ENCODE data around the gene LRRC7.

DNA sequence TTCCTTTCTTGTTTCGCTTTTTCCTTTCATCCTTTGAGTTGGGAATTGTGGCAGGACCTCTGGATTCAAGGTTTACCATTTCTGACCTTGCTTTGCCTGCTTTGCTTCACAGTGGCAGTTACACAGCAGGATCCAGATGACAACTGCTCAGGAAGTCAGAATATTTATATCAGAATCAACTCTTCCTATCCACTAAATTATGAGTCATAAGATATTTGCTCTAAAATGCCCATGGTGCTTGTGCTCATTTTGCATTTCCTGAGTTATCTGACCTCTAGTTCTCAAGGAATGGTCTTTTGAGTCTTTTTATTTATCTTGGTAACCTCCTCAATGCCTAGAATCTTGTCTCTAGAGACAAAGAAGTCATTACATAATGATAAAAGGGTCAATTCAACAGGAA is 290.8 kb downstream of the LRRC7 start:
- TF ChIP-seq, protein P1, sequence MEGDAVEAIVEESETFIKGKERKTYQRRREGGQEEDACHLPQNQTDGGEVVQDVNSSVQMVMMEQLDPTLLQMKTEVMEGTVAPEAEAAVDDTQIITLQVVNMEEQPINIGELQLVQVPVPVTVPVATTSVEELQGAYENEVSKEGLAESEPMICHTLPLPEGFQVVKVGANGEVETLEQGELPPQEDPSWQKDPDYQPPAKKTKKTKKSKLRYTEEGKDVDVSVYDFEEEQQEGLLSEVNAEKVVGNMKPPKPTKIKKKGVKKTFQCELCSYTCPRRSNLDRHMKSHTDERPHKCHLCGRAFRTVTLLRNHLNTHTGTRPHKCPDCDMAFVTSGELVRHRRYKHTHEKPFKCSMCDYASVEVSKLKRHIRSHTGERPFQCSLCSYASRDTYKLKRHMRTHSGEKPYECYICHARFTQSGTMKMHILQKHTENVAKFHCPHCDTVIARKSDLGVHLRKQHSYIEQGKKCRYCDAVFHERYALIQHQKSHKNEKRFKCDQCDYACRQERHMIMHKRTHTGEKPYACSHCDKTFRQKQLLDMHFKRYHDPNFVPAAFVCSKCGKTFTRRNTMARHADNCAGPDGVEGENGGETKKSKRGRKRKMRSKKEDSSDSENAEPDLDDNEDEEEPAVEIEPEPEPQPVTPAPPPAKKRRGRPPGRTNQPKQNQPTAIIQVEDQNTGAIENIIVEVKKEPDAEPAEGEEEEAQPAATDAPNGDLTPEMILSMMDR (IDR thresholded peaks at IDR 0.05; ENCODE audit: poor library complexity, severe bottlenecking): no peak
- TF ChIP-seq POLR2AphosphoS5 (IDR thresholded peaks at IDR 0.05) (no peak), MXI1 (conservative IDR thresholded peaks at IDR 0.05; ENCODE audit: poor library complexity, severe bottlenecking) (no peak), RAD21 (conservative IDR thresholded peaks at IDR 0.05) (no peak), EZH2 (IDR thresholded peaks at IDR 0.05; ENCODE audit: borderline replicate concordance, insufficient read depth, low read length, poor library complexity, severe bottlenecking) (no peak), TAF1 (IDR thresholded peaks at IDR 0.05; ENCODE audit: low read depth) (no peak), EP300 (conservative IDR thresholded peaks at IDR 0.05; ENCODE audit: poor library complexity, severe bottlenecking) (no peak), SMC3 (conservative IDR thresholded peaks at IDR 0.05; ENCODE audit: poor library complexity) (no peak)
- TF ChIP-seq, protein P2, sequence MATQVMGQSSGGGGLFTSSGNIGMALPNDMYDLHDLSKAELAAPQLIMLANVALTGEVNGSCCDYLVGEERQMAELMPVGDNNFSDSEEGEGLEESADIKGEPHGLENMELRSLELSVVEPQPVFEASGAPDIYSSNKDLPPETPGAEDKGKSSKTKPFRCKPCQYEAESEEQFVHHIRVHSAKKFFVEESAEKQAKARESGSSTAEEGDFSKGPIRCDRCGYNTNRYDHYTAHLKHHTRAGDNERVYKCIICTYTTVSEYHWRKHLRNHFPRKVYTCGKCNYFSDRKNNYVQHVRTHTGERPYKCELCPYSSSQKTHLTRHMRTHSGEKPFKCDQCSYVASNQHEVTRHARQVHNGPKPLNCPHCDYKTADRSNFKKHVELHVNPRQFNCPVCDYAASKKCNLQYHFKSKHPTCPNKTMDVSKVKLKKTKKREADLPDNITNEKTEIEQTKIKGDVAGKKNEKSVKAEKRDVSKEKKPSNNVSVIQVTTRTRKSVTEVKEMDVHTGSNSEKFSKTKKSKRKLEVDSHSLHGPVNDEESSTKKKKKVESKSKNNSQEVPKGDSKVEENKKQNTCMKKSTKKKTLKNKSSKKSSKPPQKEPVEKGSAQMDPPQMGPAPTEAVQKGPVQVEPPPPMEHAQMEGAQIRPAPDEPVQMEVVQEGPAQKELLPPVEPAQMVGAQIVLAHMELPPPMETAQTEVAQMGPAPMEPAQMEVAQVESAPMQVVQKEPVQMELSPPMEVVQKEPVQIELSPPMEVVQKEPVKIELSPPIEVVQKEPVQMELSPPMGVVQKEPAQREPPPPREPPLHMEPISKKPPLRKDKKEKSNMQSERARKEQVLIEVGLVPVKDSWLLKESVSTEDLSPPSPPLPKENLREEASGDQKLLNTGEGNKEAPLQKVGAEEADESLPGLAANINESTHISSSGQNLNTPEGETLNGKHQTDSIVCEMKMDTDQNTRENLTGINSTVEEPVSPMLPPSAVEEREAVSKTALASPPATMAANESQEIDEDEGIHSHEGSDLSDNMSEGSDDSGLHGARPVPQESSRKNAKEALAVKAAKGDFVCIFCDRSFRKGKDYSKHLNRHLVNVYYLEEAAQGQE (IDR thresholded peaks at IDR 0.05; ENCODE audit: borderline replicate concordance): no peak

Measured in neural cell (in vitro differentiated cells).